ENCODE results near the gene CSGALNACT2.

DNA sequence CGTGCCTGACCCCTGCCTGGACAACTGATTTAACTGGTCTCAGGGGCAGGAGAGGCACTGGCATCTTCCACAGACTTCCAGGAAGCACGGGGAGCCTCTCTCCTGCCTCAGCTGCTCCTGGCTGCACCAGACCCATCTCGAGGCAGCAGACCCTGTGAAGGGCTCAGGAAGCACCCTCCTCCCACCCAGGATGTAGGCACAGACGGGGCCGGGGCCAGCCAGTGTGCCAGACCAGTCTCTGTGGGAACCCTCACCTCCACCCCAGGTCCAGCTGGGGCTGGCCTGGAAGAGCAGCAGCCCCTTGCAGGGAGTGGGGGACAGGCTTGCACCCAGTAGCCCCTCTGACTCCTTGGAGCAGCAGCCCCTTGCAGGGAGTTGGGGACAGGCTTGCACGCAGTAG lies 72.3 kb downstream of the CSGALNACT2 start:
- TF ChIP-seq GABPA (IDR thresholded peaks at IDR 0.05; ENCODE audit: low read depth) (no peak), POLR2AphosphoS5 (IDR thresholded peaks at IDR 0.05; ENCODE audit: low read depth, low read length) (no peak), RFX5 (IDR thresholded peaks at IDR 0.05; ENCODE audit: low read length) (no peak), NFIC (IDR thresholded peaks at IDR 0.05; ENCODE audit: borderline replicate concordance) (no peak), CTCF (IDR thresholded peaks at IDR 0.05) (no peak), REST (IDR thresholded peaks at IDR 0.05; ENCODE audit: low read depth, low read length) (no peak), MAX (IDR thresholded peaks at IDR 0.05; ENCODE audit: low read depth) (no peak), RAD21 (IDR thresholded peaks at IDR 0.05; ENCODE audit: low read length) (no peak), NRF1 (IDR thresholded peaks at IDR 0.05; ENCODE audit: low read depth, low read length) (no peak)

Data from SK-N-SH (cell line).